ENCODE measurements around the gene ULK3.
A peak's percentile ranks its signal among the peaks of the same experiment; 100 is the strongest.

The ULK3 gene

GRCh38 chr15:74821091-74821789, 21.7 kb downstream of the ULK3 start:
- no peak for DNase-seq

DNA sequence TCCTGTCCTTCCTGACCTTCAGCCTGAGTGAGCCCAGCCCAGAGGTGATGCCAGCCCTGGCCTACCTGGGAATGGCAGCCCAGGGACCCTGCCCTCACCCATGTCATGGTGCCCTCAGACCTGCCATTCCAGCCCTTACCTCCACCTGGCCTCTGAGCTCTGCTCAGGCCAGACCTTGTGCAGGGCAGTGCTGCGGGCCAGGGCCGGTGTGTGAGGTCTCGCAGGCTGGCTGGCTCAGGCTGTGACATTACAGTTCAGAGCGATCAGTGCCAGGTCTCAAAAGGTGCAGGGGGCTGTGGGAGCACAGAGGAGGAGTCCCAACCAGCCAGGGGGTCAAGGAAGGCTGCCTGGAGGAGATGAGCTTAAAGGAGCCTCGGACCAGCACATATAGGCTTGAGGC, 22.9 kb downstream of the ULK3 start:
- DNase-seq: no peak

GRCh38 chr15:74817370-74817737, 25.6 kb downstream of the ULK3 start:
- no peak for DNase-seq

DNA sequence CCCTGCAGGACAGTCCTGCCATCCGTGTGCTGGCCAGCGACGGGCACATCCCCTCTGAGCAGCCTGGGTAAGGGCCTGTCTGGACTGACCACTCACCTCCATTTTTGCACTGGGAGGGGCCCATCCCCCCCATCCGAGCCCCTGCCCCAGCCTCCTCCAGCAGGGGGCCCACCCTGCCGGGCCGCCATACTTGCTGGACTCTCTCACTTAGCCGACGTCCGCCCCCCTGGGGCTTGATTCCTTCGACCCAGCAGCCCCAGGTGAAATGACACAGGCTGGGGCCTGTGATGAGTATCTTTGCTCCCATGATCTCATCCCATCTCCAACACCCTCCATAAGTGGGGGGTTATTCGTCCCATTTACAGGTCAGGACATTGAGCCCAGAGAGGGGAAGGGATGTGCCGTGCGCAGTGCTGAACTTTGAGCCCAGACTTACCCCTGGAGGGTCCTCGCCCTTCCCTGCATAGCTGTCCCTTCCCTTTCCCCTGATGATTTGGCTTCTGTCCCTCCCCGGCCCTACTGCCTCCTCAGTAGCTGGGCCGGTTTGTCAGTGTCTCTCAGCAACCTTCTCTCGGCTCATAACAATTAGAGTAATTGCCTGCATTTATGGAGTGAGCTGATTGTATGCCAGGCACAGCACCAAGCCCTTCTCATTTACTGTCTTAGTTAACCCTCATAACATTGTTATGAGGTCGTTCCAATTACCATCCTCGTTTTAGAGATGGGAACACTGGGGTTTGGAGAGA, 26.2 kb downstream of the ULK3 start:
- no peak for DNase-seq

- no peak for DNase-seq
Observed at GRCh38 chr15:74815961-74816360, 27.0 kb downstream of the ULK3 start.

DNA sequence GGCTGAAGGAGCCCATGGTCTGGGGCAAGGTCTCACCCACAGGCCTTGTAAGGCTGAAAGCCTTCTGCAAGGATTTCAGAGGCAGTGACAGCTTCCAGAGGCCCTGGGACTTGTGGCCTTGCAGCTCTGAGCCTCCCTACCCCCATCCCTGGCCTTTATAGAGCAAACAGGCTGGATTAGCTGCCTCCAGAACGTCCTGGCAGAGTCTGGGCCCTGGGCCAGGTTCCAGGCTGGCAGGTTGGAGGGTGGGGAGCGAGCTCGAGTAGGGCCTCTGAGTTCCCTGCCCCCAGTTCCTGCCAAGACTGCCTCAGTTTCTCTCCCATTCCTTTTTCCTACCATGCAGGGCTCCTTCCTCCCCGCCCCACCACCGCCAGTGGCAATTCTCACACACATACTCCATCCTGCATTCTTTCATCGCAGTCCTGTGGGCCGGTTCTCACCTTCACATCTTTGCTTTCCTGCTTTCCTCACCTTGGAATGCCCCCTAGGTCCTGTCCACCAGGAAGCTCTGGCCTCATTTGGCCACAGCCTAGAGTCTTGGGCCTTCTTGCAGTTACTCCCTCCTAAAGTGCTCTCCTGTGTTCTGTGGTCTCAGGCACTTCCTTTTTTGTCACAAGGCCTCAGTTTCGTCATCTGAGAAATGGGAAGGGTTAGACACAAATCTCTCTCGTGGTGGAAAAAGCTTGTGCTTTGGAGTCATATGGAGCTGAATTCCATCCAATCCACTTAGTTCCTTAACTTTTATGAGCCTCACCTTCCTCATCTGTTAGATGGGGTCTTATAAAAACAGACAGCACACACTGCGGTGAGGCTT, 27.6 kb downstream of the ULK3 start:
- no peak for DNase-seq

GRCh38 chr15:74812533-74812932, 30.4 kb downstream of the ULK3 start, which contains the start of gene LMAN1L:
Gene LMAN1L, plus strand, starts transcription at chr15:74812835. Its CDS starts 20 bp downstream, at chr15:74812855.
- DNase-seq: no peak

- DNase-seq: no peak
Observed at GRCh38 chr15:74809956-74810355, 33.0 kb downstream of the ULK3 start.

DNA sequence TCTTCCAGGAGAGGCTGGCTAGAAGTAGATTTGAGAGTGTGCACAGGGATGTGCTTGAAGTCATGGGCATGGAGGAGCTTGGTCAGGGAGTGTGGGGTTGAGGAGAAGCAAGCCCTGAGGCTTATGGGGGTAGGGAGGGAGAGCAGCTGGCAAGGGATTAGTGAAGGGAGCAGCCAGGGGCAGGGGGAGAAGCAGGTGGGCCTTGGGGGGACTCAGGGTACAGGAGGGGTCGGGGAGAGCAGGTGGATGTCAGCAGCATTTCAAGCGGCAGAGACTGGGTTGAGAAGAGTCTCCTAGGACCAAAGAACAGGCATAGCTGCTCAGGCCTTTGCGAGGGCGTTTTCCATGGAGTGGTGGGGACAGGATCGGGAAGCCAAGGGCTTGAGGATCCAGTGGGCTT, 33.7 kb downstream of the ULK3 start:
- no peak for DNase-seq

DNA sequence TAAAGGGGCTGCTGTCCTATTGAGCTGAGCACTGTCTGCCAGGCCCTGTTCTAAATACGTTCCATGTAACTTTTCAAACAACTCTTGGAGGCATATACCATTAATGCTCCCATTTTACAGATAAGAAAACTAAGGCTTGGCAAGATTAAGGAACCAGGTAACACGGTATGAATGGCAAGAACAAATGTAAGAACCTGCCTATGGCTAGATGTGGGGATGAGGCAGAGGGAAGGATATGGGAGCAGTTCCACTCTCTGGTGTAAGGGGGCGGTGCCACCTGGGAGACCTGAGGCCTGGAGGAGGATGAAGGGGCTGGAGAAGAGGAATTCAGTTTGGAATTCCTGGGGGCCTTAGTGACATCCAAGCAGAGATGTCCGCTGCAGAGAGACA, 34.1 kb downstream of the ULK3 start:
- no peak for DNase-seq

- DNase-seq: no peak
Observed at GRCh38 chr15:74808078-74808839, 34.7 kb downstream of the ULK3 start.

- no peak for DNase-seq
Observed at GRCh38 chr15:74807282-74807681, 35.7 kb downstream of the ULK3 start.

DNA sequence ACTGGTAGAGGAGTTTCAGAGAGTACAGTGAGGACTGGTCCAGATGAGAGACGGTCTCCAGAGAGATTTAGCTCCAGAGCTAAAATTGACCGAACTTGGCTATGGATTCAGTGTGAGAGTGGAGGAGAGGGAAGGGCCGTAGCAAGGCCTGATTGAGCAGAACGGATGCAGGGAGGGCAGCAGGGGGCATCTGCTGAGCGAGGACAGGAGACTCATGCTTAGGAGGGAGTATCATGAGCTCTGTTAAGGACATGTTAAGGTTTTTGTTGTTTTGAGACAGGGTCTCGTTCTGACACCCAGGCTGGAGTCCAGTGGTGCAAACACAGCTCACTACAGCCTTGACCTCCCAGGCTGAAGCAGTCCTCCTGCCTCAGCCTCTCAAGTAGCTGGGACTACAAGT, 38.0 kb downstream of the ULK3 start:
- DNase-seq: no peak

DNA sequence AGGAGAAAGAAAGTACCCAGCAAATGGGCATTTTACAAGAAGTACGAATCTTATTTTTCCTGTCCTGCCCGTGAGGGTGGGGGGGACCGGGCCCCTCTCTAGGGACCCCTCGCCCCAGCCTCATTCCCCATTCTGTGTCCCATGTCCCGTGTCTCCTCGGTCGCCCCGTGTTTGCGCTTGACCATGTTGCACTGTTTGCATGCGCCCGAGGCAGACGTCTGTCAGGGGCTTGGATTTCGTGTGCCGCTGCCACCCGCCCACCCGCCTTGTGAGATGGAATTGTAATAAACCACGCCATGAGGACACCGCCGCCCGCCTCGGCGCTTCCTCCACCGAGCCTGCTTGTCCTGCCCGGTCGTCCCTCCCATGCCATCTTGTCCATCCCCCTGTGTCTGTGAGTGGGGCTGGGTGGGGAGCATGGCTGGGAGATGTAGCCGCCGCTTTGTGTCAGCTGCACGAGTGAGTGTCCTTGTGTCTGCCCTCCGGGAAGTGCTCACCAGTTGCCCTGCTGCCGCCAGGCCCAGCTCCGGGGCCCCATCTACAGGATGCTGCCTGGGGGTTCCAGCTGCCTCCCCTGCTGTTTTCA, 40.0 kb downstream of the ULK3 start:
- DNase-seq: no peak

- no peak for DNase-seq
Observed at GRCh38 chr15:74802290-74802689, 40.7 kb downstream of the ULK3 start.

- DNase-seq: no peak
Observed at GRCh38 chr15:74801311-74801997, 41.5 kb downstream of the ULK3 start.

- DNase-seq: no peak
Observed at GRCh38 chr15:74800559-74801094, 42.3 kb downstream of the ULK3 start.

- DNase-seq: peak; percentile 34 to 35
Observed at GRCh38 chr15:74799856-74800558, 42.9 kb downstream of the ULK3 start.

- DNase-seq: no peak
Observed at GRCh38 chr15:74799255-74799855, 43.6 kb downstream of the ULK3 start.

Measured in NCI-H1930 (cell line).